SK-N-SH treated with all-trans-retinoic acid at 6 μM for 48 hours (cell line): ENCODE results near the gene HOXC5.

ENCODE experiments used
- ATAC-seq: fragments of 200-7000 bp; cut with Tn5 transposase; 3 replicates; pipeline ENCODE4 v1.9.1; 2020; ENCODE audit warnings: mild to moderate bottlenecking, moderate library complexity
- ARNTL ChIP-seq: fragments of 450-650 bp; formaldehyde crosslinking; IDR thresholded peaks from 2 replicates; pipeline ENCODE4 v1.5.0; 2020; ENCODE audit warnings: low read depth, mild to moderate bottlenecking, moderate library complexity, borderline replicate concordance
- BACH2 ChIP-seq: fragments of 250-450 bp; sonication (Bioruptor Pico); IDR thresholded peaks from 2 replicates; pipeline ENCODE4 v1.9.0; 2021; ENCODE audit warnings: mild to moderate bottlenecking, borderline replicate concordance
- CREB5 ChIP-seq: fragments of 250-450 bp; sonication (Bioruptor Pico); IDR thresholded peaks from 2 replicates; pipeline ENCODE4 v1.5.1; 2020; ENCODE audit warnings: low read depth, mild to moderate bottlenecking, moderate library complexity
- CSDC2 ChIP-seq: fragments of 250-450 bp; sonication (Bioruptor Pico); IDR thresholded peaks from 2 replicates; pipeline ENCODE4 v1.5.0; 2020; ENCODE audit warnings: mild to moderate bottlenecking, moderate library complexity
- CSRNP3 ChIP-seq: fragments of 250-450 bp; sonication (Bioruptor Pico); IDR thresholded peaks from 2 replicates; pipeline ENCODE4 v1.5.1; 2021; ENCODE audit warnings: mild to moderate bottlenecking, moderate library complexity
- ESRRG ChIP-seq: fragments of 250-450 bp; sonication (Bioruptor Pico); IDR thresholded peaks from 2 replicates; pipeline ENCODE4 v1.6.1; 2021; ENCODE audit warnings: mild to moderate bottlenecking
- GLIS3 ChIP-seq: fragments of 250-450 bp; sonication (Bioruptor Pico); IDR thresholded peaks from 2 replicates; pipeline ENCODE4 v1.5.0; 2020; ENCODE audit warnings: mild to moderate bottlenecking, moderate library complexity
- ISL1 ChIP-seq: fragments of 250-450 bp; sonication (Bioruptor Pico); IDR thresholded peaks from 2 replicates; pipeline ENCODE4 v2.1.2; 2022; ENCODE audit warnings: mild to moderate bottlenecking, moderate library complexity
- OSR1 ChIP-seq: fragments of 250-450 bp; sonication (Bioruptor Pico); IDR thresholded peaks from 2 replicates; pipeline ENCODE4 v1.8.0; 2022; ENCODE audit warnings: moderate library complexity, mild to moderate bottlenecking, inconsistent platforms
- PATZ1 ChIP-seq: fragments of 250-450 bp; sonication (Bioruptor Pico); IDR thresholded peaks from 2 replicates; pipeline ENCODE4 v1.8.0; 2020; ENCODE audit warnings: mild to moderate bottlenecking, moderate library complexity, borderline replicate concordance
- POU6F1 ChIP-seq: fragments of 250-450 bp; sonication (Bioruptor Pico); IDR thresholded peaks from 2 replicates; pipeline ENCODE4 v1.8.0; 2021; ENCODE audit warnings: low read depth, mild to moderate bottlenecking, moderate library complexity, borderline replicate concordance
- PPARA ChIP-seq: fragments of 250-450 bp; sonication (Bioruptor Pico); IDR thresholded peaks from 2 replicates; pipeline ENCODE4 v1.5.0; 2020; ENCODE audit warnings: mild to moderate bottlenecking, borderline replicate concordance
- RARB ChIP-seq: fragments of 250-450 bp; sonication (Bioruptor Pico); IDR thresholded peaks from 2 replicates; pipeline ENCODE4 v1.8.0; 2021; ENCODE audit warnings: mild to moderate bottlenecking, moderate library complexity
- SNAI2 ChIP-seq: fragments of 250-450 bp; sonication (Bioruptor Pico); IDR thresholded peaks from 2 replicates; pipeline ENCODE4 v1.5.0; 2020; ENCODE audit warnings: mild to moderate bottlenecking, moderate library complexity
- TOX ChIP-seq: fragments of 250-450 bp; sonication (Bioruptor Pico); IDR thresholded peaks from 2 replicates; pipeline ENCODE4 v1.8.0; 2021; ENCODE audit warnings: mild to moderate bottlenecking, moderate library complexity, borderline replicate concordance
- ZC3H10 ChIP-seq: fragments of 250-450 bp; sonication (Bioruptor Pico); IDR thresholded peaks from 2 replicates; pipeline ENCODE4 v1.5.1; 2021; ENCODE audit warnings: mild to moderate bottlenecking, moderate library complexity
- ZFP3 ChIP-seq: fragments of 250-450 bp; sonication (Bioruptor Pico); IDR thresholded peaks from 2 replicates; pipeline ENCODE4 v1.5.0; 2020; ENCODE audit warnings: mild to moderate bottlenecking, moderate library complexity
- ZFP30 ChIP-seq: fragments of 450-650 bp; formaldehyde crosslinking; IDR thresholded peaks from 2 replicates; pipeline ENCODE4 v1.5.0; 2022; ENCODE audit warnings: mild to moderate bottlenecking, moderate library complexity
- ZNF565 ChIP-seq: fragments of 450-650 bp; formaldehyde crosslinking; conservative IDR thresholded peaks from 2 replicates; pipeline ENCODE4 v1.5.0; 2020; ENCODE audit warnings: low read depth, mild to moderate bottlenecking, moderate library complexity
- ZNF70 ChIP-seq: fragments of 450-650 bp; formaldehyde crosslinking; IDR thresholded peaks from 2 replicates; pipeline ENCODE4 v1.5.0; 2020; ENCODE audit warnings: mild to moderate bottlenecking, moderate library complexity
- ZNF8 ChIP-seq: fragments of 450-650 bp; formaldehyde crosslinking; IDR thresholded peaks from 2 replicates; pipeline ENCODE4 v1.5.0; 2020; ENCODE audit warnings: mild to moderate bottlenecking, moderate library complexity

HOXC5 gene

GRCh38 chr12:54053003-54053750, 20.3 kb downstream of the HOXC5 start:
- no peak for TF ChIP-seq ZC3H10 (CRISPR knock-in tag)
- TF ChIP-seq CSDC2 (CRISPR knock-in tag) = peak; percentile 39; the same call in 1 of the 2 replicates
- no peak; the same call in 1 of the 2 replicates for TF ChIP-seq ZNF565 (CRISPR knock-in tag)
- TF ChIP-seq TOX (CRISPR knock-in tag) = no peak
- TF ChIP-seq SNAI2 (CRISPR knock-in tag) = no peak
- TF ChIP-seq ZNF70 (CRISPR knock-in tag) = no peak
- no peak for TF ChIP-seq GLIS3 (CRISPR knock-in tag)
- TF ChIP-seq POU6F1 (CRISPR knock-in tag) = no peak
- no peak for TF ChIP-seq ZFP30 (CRISPR knock-in tag)
- no peak for TF ChIP-seq OSR1 (CRISPR knock-in tag)
- TF ChIP-seq ZFP3 (CRISPR knock-in tag) = peak; percentile 57; the same call in 1 of the 2 replicates
- TF ChIP-seq CSRNP3 (CRISPR knock-in tag) = no peak
- no peak for TF ChIP-seq ARNTL (CRISPR knock-in tag)
- TF ChIP-seq CREB5 (CRISPR knock-in tag) = 0 out of 2 replicates have a peak, but pooled peaks have one; percentile 32
- ATAC-seq = peak; percentile 70

- ATAC-seq = peak; percentile 90
- no peak for TF ChIP-seq CSRNP3 (CRISPR knock-in tag)
- no peak for TF ChIP-seq SNAI2 (CRISPR knock-in tag)
- TF ChIP-seq GLIS3 (CRISPR knock-in tag) = no peak
Observed at GRCh38 chr12:54053751-54054741, 21.2 kb downstream of the HOXC5 start, which contains the start of gene HOXC4. HOXC4 (plus strand) TSS chr12:54053835; CDS start chr12:54053923, 88 bp downstream.

- TF ChIP-seq OSR1 (CRISPR knock-in tag) = no peak
- no peak for TF ChIP-seq ZFP3 (CRISPR knock-in tag)
- no peak for TF ChIP-seq GLIS3 (CRISPR knock-in tag)
- TF ChIP-seq ZFP30 (CRISPR knock-in tag) = no peak
- TF ChIP-seq ISL1 (CRISPR knock-in tag) = no peak
- TF ChIP-seq RARB (CRISPR knock-in tag) = no peak
- TF ChIP-seq BACH2 (CRISPR knock-in tag) = no peak
- TF ChIP-seq PATZ1 (CRISPR knock-in tag) = no peak
- TF ChIP-seq PPARA (CRISPR knock-in tag) = no peak
- no peak for TF ChIP-seq ARNTL (CRISPR knock-in tag)
- TF ChIP-seq CSRNP3 (CRISPR knock-in tag) = no peak
- no peak for TF ChIP-seq ZNF8 (CRISPR knock-in tag)
- TF ChIP-seq CSDC2 (CRISPR knock-in tag) = no peak
- no peak for TF ChIP-seq ESRRG (CRISPR knock-in tag)
- TF ChIP-seq CREB5 (CRISPR knock-in tag) = no peak
- no peak for TF ChIP-seq ZC3H10 (CRISPR knock-in tag)
- TF ChIP-seq, all 23 proteins: peak for 0
- ATAC-seq = peak; percentile 5; the same call in 1 of the 3 replicates
Observed at GRCh38 chr12:54054742-54055194, 21.9 kb downstream of the HOXC5 start.
